GM18502 (cell line): ENCODE measurements around the gene PHTF2.
"Not testable (repeated sequence)": the region's sequence is repeated elsewhere in the genome, so short reads cannot be mapped to it uniquely, and the experiment has no call there.

Experiments used
- ATAC-seq: cut with Tn5 transposase; IDR thresholded peaks from one replicate; pipeline ENCODE4 v1.9.1; 2021; ENCODE audit warnings: mild to moderate bottlenecking; ENCODE audit not compliant: unreplicated experiment, poor library complexity

The PHTF2 gene

GRCh38 chr7:77872256-77872655, 73.7 kb downstream of the PHTF2 start:
- ATAC-seq = not testable (repeated sequence)

GRCh38 chr7:77873416-77874327, 75.1 kb downstream of the PHTF2 start:
- ATAC-seq = not testable (repeated sequence)

- ATAC-seq = no peak
These were observed 79.2 kb downstream of the PHTF2 start for GRCh38 chr7:77877791-77878190.

- no peak for ATAC-seq
These were observed 79.9 kb downstream of the PHTF2 start for GRCh38 chr7:77878500-77878899.

- ATAC-seq = no peak
These were observed 80.7 kb downstream of the PHTF2 start for GRCh38 chr7:77879272-77879671.

GRCh38 chr7:77881871-77882270, 83.3 kb downstream of the PHTF2 start:
- no peak for ATAC-seq

GRCh38 chr7:77885155-77885554, 86.6 kb downstream of the PHTF2 start:
- no peak for ATAC-seq

- ATAC-seq = peak; percentile 46
These were observed 89.0 kb downstream of the PHTF2 start for GRCh38 chr7:77887567-77887966.

- no peak for ATAC-seq
These were observed 90.4 kb downstream of the PHTF2 start for GRCh38 chr7:77888998-77889397.

- no peak for ATAC-seq
These were observed 95.2 kb downstream of the PHTF2 start for GRCh38 chr7:77893813-77894212.

GRCh38 chr7:77894574-77895091, 96.1 kb downstream of the PHTF2 start:
- no peak for ATAC-seq

GRCh38 chr7:77895905-77896304, 97.3 kb downstream of the PHTF2 start:
- no peak for ATAC-seq

- no peak for ATAC-seq
These were observed 98.5 kb downstream of the PHTF2 start for GRCh38 chr7:77897004-77897547.

GRCh38 chr7:77899516-77899915, 100.9 kb downstream of the PHTF2 start:
- ATAC-seq = no peak

- ATAC-seq = peak; percentile 33
These were observed 105.0 kb downstream of the PHTF2 start for GRCh38 chr7:77903597-77903996.

GRCh38 chr7:77904252-77904651, 105.7 kb downstream of the PHTF2 start:
- no peak for ATAC-seq

GRCh38 chr7:77907281-77907680, 108.7 kb downstream of the PHTF2 start:
- ATAC-seq = no peak

- ATAC-seq = no peak
These were observed 110.1 kb downstream of the PHTF2 start for GRCh38 chr7:77908664-77909063.

GRCh38 chr7:77910124-77910523, 111.6 kb downstream of the PHTF2 start:
- no peak for ATAC-seq

- ATAC-seq = no peak
These were observed 113.7 kb downstream of the PHTF2 start for GRCh38 chr7:77912293-77912692.

GRCh38 chr7:77913977-77914607, 115.5 kb downstream of the PHTF2 start:
- ATAC-seq = no peak
